Adrenal gland (tissue), 12 donors: ENCODE measurements around the gene THSD7A. TPM values are rescaled to one million over a fixed set of nuclear protein-coding genes. Genes with fewer than 3 reads are reported as not detected.

Experiments
- DNase-seq, 7 donors: peaks; one replicate each; pipeline ENCODE4 v3.0.0-alpha.2; 2019 to 2020
- H3K27ac ChIP-seq, 5 donors: fragments of 200-600 bp; sonication (generic) in 4 of 5; 1 replicate in 3 of 5; 2 replicates in 2 of 5; pipeline versions ENCODE4 v1.5.1 to v1.8.0; 2016 to 2020; ENCODE audit warnings: mild to moderate bottlenecking in 1 of 5
- H3K27me3 ChIP-seq: fragments of 200-600 bp; 2 replicates; pipeline ENCODE4 v1.8.0; 2021
- H3K36me3 ChIP-seq, 2 donors: fragments of 200-600 bp; replicated peaks in 1 of 2; 1 replicate in 1 of 2; 2 replicates in 1 of 2; pipeline versions ENCODE4 v1.5.1 to v1.8.0; 2018 to 2022
- H3K4me1 ChIP-seq, 2 donors: fragments of 200-600 bp; replicated peaks in 1 of 2; 1 replicate in 1 of 2; 2 replicates in 1 of 2; pipeline versions ENCODE4 v1.5.1 to v1.8.0; 2018 to 2021
- H3K4me3 ChIP-seq, 4 donors: fragments of 200-600 bp; sonication (generic) in 3 of 4; one replicate each; pipeline ENCODE4 v1.5.1; 2016 to 2018
- H3K9me3 ChIP-seq, 3 donors: fragments of 200-600 bp; sonication (generic) in 1 of 3; replicated peaks in 1 of 3; 1 replicate in 2 of 3; 2 replicates in 1 of 3; pipeline versions ENCODE4 v1.5.1 to v1.8.0; 2016 to 2021
- CTCF ChIP-seq, 6 experiments: fragments of 450-650 bp in 4 of 6; fragments of 200-600 bp in 2 of 6; sonication (generic) in 1 of 6; IDR thresholded peaks; 1 replicate in 5 of 6; 2 replicates in 1 of 6; pipeline versions ENCODE4 v1.5.1 to v1.8.0; 2016 to 2021; ENCODE audit warnings: antibody characterized with exemption in 6 of 6, mild to moderate bottlenecking in 2 of 6, moderate library complexity in 1 of 6
- POLR2A ChIP-seq, 2 donors: fragments of 450-650 bp; IDR thresholded peaks; one replicate each; pipeline ENCODE4 v1.6.1; 2017; ENCODE audit warnings: antibody characterized with exemption in 2 of 2, mild to moderate bottlenecking in 2 of 2, moderate library complexity in 1 of 2
- WGBS, 4 donors: extraction: QIAGEN DNeasy Blood & Tissue Kit in 2 of 4; methylation state at CpG; one replicate each; pipeline versions ENCODE4 v1.1.5 to v1.1.7; 2013 to 2017; 5-methylcytosine and 5-hydroxymethylcytosine counted together
- intact Hi-C, 2 donors: fragments of 100-400 bp; cut with DNase I; formaldehyde crosslinking; loops; one replicate each; pipeline versions ENCODE4 v1.14.1 to v1.15.0; 2022 to 2023
- polyA plus RNA-seq, 3 donors: library from polyadenylated mRNA; stranded (reverse); fragments of 200-250 nt in 2 of 3; fragments of 350-450 nt in 1 of 3; fragmentation: Illumina TruSeq in 1 of 3; extraction: RNeasy Lipid Tissue Mini Kit (QIAGEN cat#74804) in 1 of 3; gene quantifications; one replicate each; pipeline ENCODE4 v1.2.3, GENCODE V29; 2013 to 2014
- total RNA-seq, 9 donors: library from RNA; depleted of rRNA in 4 of 9; stranded (reverse); fragments of >200 nt in 4 of 9; fragments of 120-200 nt in 1 of 9; fragmentation: NEBNext Ultra II Directional in 1 of 9; extraction: Animal tissue kit (Norgen Biotek cat#: 25700) in 1 of 9; gene quantifications; one replicate each; pipeline versions ENCODE4 v1.1.0 to v1.2.4, GENCODE V29; 2013 to 2023
- donor health status: healthy with polysubstance abuse.
- donor health status: Bipolar disorder and iron deficiency.
- donor health status: DM: yes; HTN: yes; CAD: no.
- donor health status: DM: no; HTN: no; CAD: no.
- donor health status: DM: no; HTN: no; CAD: no.
- donor health status: DM: yes; HTN: yes; CAD: no.

Gene THSD7A
- total and polyA plus RNA-seq, 12 donors = 0.74 to 18.4 (median 4.8) TPM

DNA sequence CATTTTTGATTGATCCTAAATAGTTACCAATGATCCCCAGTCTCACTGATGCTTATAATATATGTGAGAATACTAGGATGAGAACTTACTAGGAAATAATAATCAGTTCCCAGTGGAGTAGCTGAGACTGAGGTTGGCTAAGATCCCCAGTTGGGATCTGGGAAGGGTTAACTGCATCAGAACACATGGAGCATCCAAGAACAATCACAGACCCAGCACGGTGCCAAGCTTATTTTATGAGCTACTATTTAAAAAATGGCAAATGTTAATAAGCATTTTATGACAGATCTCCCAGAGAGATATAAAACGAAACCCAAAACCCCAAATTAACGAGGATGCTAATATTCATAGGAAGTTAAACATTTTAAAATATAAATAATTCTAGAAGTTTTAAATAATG is 379.5 kb downstream of the THSD7A start:
- DNase-seq = no peak
- WGBS, 4 donors = 80 to 85% (median 82%) methylated on average over 3 of the region's 3 CpGs
- intact Hi-C loops = no loop called here
- H3K36me3 ChIP-seq = no peaks in the 10 kb centered on the region
- no peak overlapping the region for H3K27ac ChIP-seq
- TF ChIP-seq CTCF (IDR thresholded peaks at IDR 0.05) (no peak), POLR2A (IDR thresholded peaks at IDR 0.05) (no peak)
- peaks cover 0 to 4% of the 10 kb centered on the region in 2 donors for H3K4me1 ChIP-seq
- H3K9me3 ChIP-seq = no peaks in the 10 kb centered on the region
- no peak overlapping the region for H3K4me3 ChIP-seq
- H3K27me3 ChIP-seq = no peaks in the 10 kb centered on the region

- intact Hi-C loops = no loop called here
- Histone ChIP-seq H3K4me3 (no peak overlapping the region), H3K27me3 (no peaks in the 10 kb centered on the region), H3K9me3 (no peaks in the 10 kb centered on the region), H3K27ac (no peak overlapping the region), H3K36me3 (no peaks in the 10 kb centered on the region), H3K4me1 (no peaks in the 10 kb centered on the region)
- no peak for DNase-seq
- WGBS, 4 donors = 72 to 81% (median 73%) methylated on average over 1 of the region's 1 CpG
- TF ChIP-seq POLR2A (IDR thresholded peaks at IDR 0.05) (no peak), CTCF (IDR thresholded peaks at IDR 0.05) (no peak)
Observed at GRCh38 chr7:11450281-11450680, 381.7 kb downstream of the THSD7A start.

GRCh38 chr7:11449316-11449715 is 382.7 kb downstream of the THSD7A start:
- H3K9me3 ChIP-seq = no peaks in the 10 kb centered on the region
- H3K36me3 ChIP-seq = no peaks in the 10 kb centered on the region
- no peak for TF ChIP-seq CTCF (IDR thresholded peaks at IDR 0.05)
- TF ChIP-seq POLR2A (IDR thresholded peaks at IDR 0.05) = no peak
- DNase-seq = no peak
- H3K27me3 ChIP-seq = no peaks in the 10 kb centered on the region
- WGBS, 4 donors = 86 to 90% (median 89%) methylated on average over 3 of the region's 3 CpGs
- H3K4me1 ChIP-seq = no peaks in the 10 kb centered on the region
- no peak overlapping the region for H3K27ac ChIP-seq
- intact Hi-C loops = no loop called here
- no peak overlapping the region for H3K4me3 ChIP-seq

DNA sequence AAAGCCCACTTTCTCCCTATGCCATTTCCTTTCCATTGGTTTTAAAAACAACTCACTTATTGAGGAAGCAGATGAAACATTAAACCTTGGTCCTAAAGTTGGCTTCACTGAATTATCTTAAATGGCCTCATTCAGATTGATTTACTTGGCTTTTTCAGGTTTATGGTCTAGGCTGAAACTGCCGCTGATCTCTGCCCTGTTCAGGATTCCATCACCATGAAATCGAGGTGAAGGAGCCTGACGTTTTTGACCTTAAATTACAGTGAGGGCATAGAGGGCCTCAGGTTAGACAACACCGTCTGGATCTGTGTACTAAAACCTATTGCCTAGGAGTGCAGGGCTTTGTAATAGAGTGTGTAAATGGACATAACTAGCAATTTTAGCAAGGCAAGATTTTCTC is 383.7 kb downstream of the THSD7A start:
- intact Hi-C loops = no loop called here
- TF ChIP-seq POLR2A (IDR thresholded peaks at IDR 0.05) = no peak
- no peak for TF ChIP-seq CTCF (IDR thresholded peaks at IDR 0.05)
- WGBS, 4 donors = 84 to 93% (median 89%) methylated on average over 4 of the region's 4 CpGs

More for the DNA sequence above, 383.7 kb downstream of the THSD7A start:
- H3K36me3 ChIP-seq = no peaks in the 10 kb centered on the region
- no peak overlapping the region for H3K4me3 ChIP-seq
- no peaks in the 10 kb centered on the region for H3K4me1 ChIP-seq
- H3K27ac ChIP-seq = no peak overlapping the region
- DNase-seq = no peak
- no peaks in the 10 kb centered on the region for H3K27me3 ChIP-seq
- no peaks in the 10 kb centered on the region for H3K9me3 ChIP-seq
